Peyer's patch (tissue), 4 donors: ENCODE measurements around the gene GGTA1. TPM values are rescaled to one million over a fixed set of nuclear protein-coding genes. Genes with fewer than 3 reads are reported as not detected.
A peak's percentile ranks its signal among the peaks of the same experiment; 100 is the strongest.
"Not testable (repeated sequence)": the region's sequence is repeated elsewhere in the genome, so short reads cannot be mapped to it uniquely, and the experiment has no call there.

ENCODE experiments used
- DNase-seq, 3 donors: peaks; one replicate each; pipeline ENCODE4 v3.0.0-alpha.2; 2017 to 2019
- H3K27ac ChIP-seq, 4 donors: fragments of 200-600 bp; sonication (generic); one replicate each; pipeline ENCODE4 v1.5.1; 2016 to 2019
- H3K27me3 ChIP-seq, 2 donors: fragments of 200-600 bp; sonication (generic); one replicate each; pipeline ENCODE4 v1.5.1; 2019
- H3K36me3 ChIP-seq, 3 donors: fragments of 200-600 bp; sonication (generic); one replicate each; pipeline ENCODE4 v1.5.1; 2016 to 2019
- H3K4me1 ChIP-seq, 4 donors: fragments of 200-600 bp; sonication (generic); one replicate each; pipeline ENCODE4 v1.5.1; 2016 to 2019
- H3K4me3 ChIP-seq, 4 donors: fragments of 200-600 bp; sonication (generic); 1 replicate in 3 of 4; 2 replicates in 1 of 4; pipeline ENCODE4 v1.5.1; 2016 to 2019; ENCODE audit warnings: mild to moderate bottlenecking in 1 of 4
- H3K9me3 ChIP-seq, 4 donors: fragments of 200-600 bp; sonication (generic); one replicate each; pipeline ENCODE4 v1.5.1; 2016 to 2019; ENCODE audit warnings: mild to moderate bottlenecking in 1 of 4
- CTCF ChIP-seq, 6 experiments: fragments of 450-650 bp in 4 of 6; fragments of 200-600 bp in 2 of 6; sonication (generic) in 1 of 6; IDR thresholded peaks; one replicate each; pipeline ENCODE4 v1.5.1; 2017 to 2019; ENCODE audit warnings: antibody characterized with exemption in 6 of 6, mild to moderate bottlenecking in 3 of 6, moderate library complexity in 1 of 6
- POLR2A ChIP-seq, 2 donors: fragments of 450-650 bp; IDR thresholded peaks; one replicate each; pipeline ENCODE4 v1.5.1; 2017; ENCODE audit warnings: antibody characterized with exemption in 2 of 2, mild to moderate bottlenecking in 2 of 2, moderate library complexity in 2 of 2
- total RNA-seq, 4 donors: library from RNA; depleted of rRNA; stranded (reverse); fragments of >200 nt; gene quantifications; one replicate each; pipeline ENCODE4 v1.1.0, GENCODE V29; 2016

Gene GGTA1
- total RNA-seq, 4 donors from 2014 or later: 0.88 to 12.4 (median 2.6) TPM

- no peaks in the 10 kb centered on the region for H3K4me1 ChIP-seq
- no peak overlapping the region for H3K4me3 ChIP-seq
- no peaks in the 10 kb centered on the region for H3K27me3 ChIP-seq
- TF ChIP-seq POLR2A (IDR thresholded peaks at IDR 0.05) (no peak), CTCF (IDR thresholded peaks at IDR 0.05) (no peak)
- no peaks in the 10 kb centered on the region for H3K9me3 ChIP-seq
- no peak overlapping the region for H3K27ac ChIP-seq
- no peak for DNase-seq
- no peaks in the 10 kb centered on the region for H3K36me3 ChIP-seq
These were observed 34.7 kb downstream of the GGTA1 start for GRCh38 chr9:121464968-121465367.

- H3K4me1 ChIP-seq: no peaks in the 10 kb centered on the region
- H3K9me3 ChIP-seq: no peaks in the 10 kb centered on the region
- H3K27me3 ChIP-seq: no peaks in the 10 kb centered on the region
- no peak overlapping the region for H3K4me3 ChIP-seq
- no peak overlapping the region for H3K27ac ChIP-seq
- TF ChIP-seq CTCF (IDR thresholded peaks at IDR 0.05) (peak in 4 of 6 experiments; percentile 15 to 57 (median 23)), POLR2A (IDR thresholded peaks at IDR 0.05) (no peak)
- peak in 2 of 3 donors; percentile 31 to 51 for DNase-seq
- H3K36me3 ChIP-seq: no peaks in the 10 kb centered on the region
These were observed 36.4 kb downstream of the GGTA1 start for GRCh38 chr9:121463026-121463807.

- Histone ChIP-seq H3K27me3 (no peaks in the 10 kb centered on the region), H3K4me3 (no peak overlapping the region), H3K9me3 (no peaks in the 10 kb centered on the region), H3K4me1 (no peaks in the 10 kb centered on the region), H3K36me3 (no peaks in the 10 kb centered on the region), H3K27ac (no peak overlapping the region)
- no peak for DNase-seq
- TF ChIP-seq CTCF (IDR thresholded peaks at IDR 0.05): no peak
- no peak for TF ChIP-seq POLR2A (IDR thresholded peaks at IDR 0.05)
These were observed 40.1 kb downstream of the GGTA1 start for GRCh38 chr9:121459513-121459912.

- not testable (repeated sequence) for H3K4me3 ChIP-seq, H3K4me1 ChIP-seq, H3K36me3 ChIP-seq, H3K9me3 ChIP-seq, DNase-seq, H3K27ac ChIP-seq, H3K27me3 ChIP-seq
These were observed 41.2 kb downstream of the GGTA1 start for GRCh38 chr9:121458449-121458848.

GRCh38 chr9:121455527-121456239 lies 44.0 kb downstream of the GGTA1 start:
- TF ChIP-seq CTCF (IDR thresholded peaks at IDR 0.05) (no peak), POLR2A (IDR thresholded peaks at IDR 0.05) (no peak)
- Histone ChIP-seq H3K36me3 (no peaks in the 10 kb centered on the region), H3K27me3 (no peaks in the 10 kb centered on the region), H3K27ac (no peak overlapping the region), H3K9me3 (no peaks in the 10 kb centered on the region), H3K4me3 (no peak overlapping the region), H3K4me1 (no peaks in the 10 kb centered on the region)
- no peak for DNase-seq

GRCh38 chr9:121454972-121455371 lies 44.7 kb downstream of the GGTA1 start:
- no peak overlapping the region for H3K27ac ChIP-seq
- H3K36me3 ChIP-seq: no peaks in the 10 kb centered on the region
- H3K4me1 ChIP-seq: no peaks in the 10 kb centered on the region
- TF ChIP-seq POLR2A (IDR thresholded peaks at IDR 0.05) (no peak), CTCF (IDR thresholded peaks at IDR 0.05) (no peak)
- no peak overlapping the region for H3K4me3 ChIP-seq
- DNase-seq: no peak
- H3K9me3 ChIP-seq: no peaks in the 10 kb centered on the region
- H3K27me3 ChIP-seq: no peaks in the 10 kb centered on the region
